ENCODE data around the gene KRTAP22-2. TPM values are rescaled to one million over a fixed set of nuclear protein-coding genes. Genes with fewer than 3 reads are reported as not detected.

The KRTAP22-2 gene
- total RNA-seq, 4 donors from 2014 or later: not detected

- intact Hi-C loops (cut with DNase I; ENCODE audit: low total_unique reads): no loop called here
- TF ChIP-seq CTCF (IDR thresholded peaks at IDR 0.05) (no peak), POLR2A (IDR thresholded peaks at IDR 0.05) (no peak)
- no peak for DNase-seq (ENCODE audit: low spot score in 2 of 2)
- WGBS, 2 donors: 70 to 76% methylated on average over 2 of the region's 2 CpGs
- no peak overlapping the region for H3K4me3 ChIP-seq (ENCODE audit: low read depth, poor library complexity, severe bottlenecking)
These were observed 21.9 kb upstream of the KRTAP22-2 start for GRCh38 chr21:30612132-30612531.

- no peak overlapping the region for H3K4me3 ChIP-seq (ENCODE audit: low read depth, poor library complexity, severe bottlenecking)
- no peak for DNase-seq (ENCODE audit: low spot score in 2 of 2)
- 80 to 85% methylated on average over 2 of the region's 2 CpGs for WGBS, 2 donors
- TF ChIP-seq POLR2A (IDR thresholded peaks at IDR 0.05) (no peak), CTCF (IDR thresholded peaks at IDR 0.05) (no peak)
- intact Hi-C loops (cut with DNase I; ENCODE audit: low total_unique reads): no loop called here
These were observed 15.8 kb upstream of the KRTAP22-2 start for GRCh38 chr21:30605968-30606367.

- WGBS, 2 donors: 0 to 89% methylated on average over 1 of the region's 1 CpG
These were observed 10.6 kb upstream of the KRTAP22-2 start, which contains the start of gene KRTAP22-1 for GRCh38 chr21:30600787-30601186. Gene KRTAP22-1 (plus strand): TSS chr21:30601087.

GRCh38 chr21:30598802-30599201 lies 8.6 kb upstream of the KRTAP22-2 start, which contains the start of gene KRTAP6-2:
Gene KRTAP6-2 (minus strand): TSS chr21:30598902. CDS start chr21:30598874, 28 bp downstream.
- intact Hi-C loops (cut with DNase I; ENCODE audit: low total_unique reads): no loop called here
- TF ChIP-seq POLR2A (IDR thresholded peaks at IDR 0.05): no peak
- TF ChIP-seq CTCF (IDR thresholded peaks at IDR 0.05): no peak
- WGBS, 2 donors: 93 to 96% methylated on average over 6 of the region's 6 CpGs
- DNase-seq (ENCODE audit: low spot score in 2 of 2): no peak
- H3K4me3 ChIP-seq (ENCODE audit: low read depth, poor library complexity, severe bottlenecking): no peak within 1 kb of the TSS

More at GRCh38 chr21:30600787-30601186, 10.6 kb upstream of the KRTAP22-2 start, which contains the start of gene KRTAP22-1:
- DNase-seq (ENCODE audit: low spot score in 2 of 2): no peak
- H3K4me3 ChIP-seq (ENCODE audit: low read depth, poor library complexity, severe bottlenecking): no peak within 1 kb of the TSS
- intact Hi-C loops (cut with DNase I; ENCODE audit: low total_unique reads): no loop called here
- TF ChIP-seq CTCF (IDR thresholded peaks at IDR 0.05) (no peak), POLR2A (IDR thresholded peaks at IDR 0.05) (no peak)

GRCh38 chr21:30592140-30592539 lies 1.9 kb upstream of the KRTAP22-2 start, which contains the start of gene KRTAP6-3:
Gene KRTAP6-3 (plus strand): TSS chr21:30592440. CDS start chr21:30592446, 6 bp downstream.
- intact Hi-C loops (cut with DNase I; ENCODE audit: low total_unique reads): no loop called here
- 95 to 98% methylated on average over 4 of the region's 4 CpGs for WGBS, 2 donors
- no peak within 1 kb of the TSS for H3K4me3 ChIP-seq (ENCODE audit: low read depth, poor library complexity, severe bottlenecking)
- TF ChIP-seq CTCF (IDR thresholded peaks at IDR 0.05): no peak
- no peak for TF ChIP-seq POLR2A (IDR thresholded peaks at IDR 0.05)
- no peak for DNase-seq (ENCODE audit: low spot score in 2 of 2)

GRCh38 chr21:30582870-30583269 lies 7.3 kb downstream of the KRTAP22-2 start:
- TF ChIP-seq CTCF (IDR thresholded peaks at IDR 0.05) (no peak), POLR2A (IDR thresholded peaks at IDR 0.05) (no peak)
- 60 to 73% methylated on average over 1 of the region's 1 CpG for WGBS, 2 donors
- intact Hi-C loops (cut with DNase I; ENCODE audit: low total_unique reads): no loop called here
- H3K4me3 ChIP-seq (ENCODE audit: low read depth, poor library complexity, severe bottlenecking): no peak overlapping the region
- DNase-seq (ENCODE audit: low spot score in 2 of 2): no peak

Measured in lower leg skin (tissue), 4 donors.